ENCODE data around the gene PKP4.

PKP4 gene

GRCh38 chr2:158499383-158499782 lies 42.6 kb downstream of the PKP4 start:
- DNase-seq (ENCODE audit: low spot score): no peak

GRCh38 chr2:158500333-158500732 lies 43.6 kb downstream of the PKP4 start:
- DNase-seq (ENCODE audit: low spot score): no peak

GRCh38 chr2:158501301-158501700 lies 44.5 kb downstream of the PKP4 start:
- no peak for DNase-seq (ENCODE audit: low spot score)

- DNase-seq (ENCODE audit: low spot score): no peak
These were observed 46.2 kb downstream of the PKP4 start for GRCh38 chr2:158502974-158503373.

GRCh38 chr2:158504088-158504487 lies 47.3 kb downstream of the PKP4 start:
- no peak for DNase-seq (ENCODE audit: low spot score)

GRCh38 chr2:158505448-158505934 lies 48.7 kb downstream of the PKP4 start:
- DNase-seq (ENCODE audit: low spot score): no peak

- DNase-seq (ENCODE audit: low spot score): no peak
These were observed 50.4 kb downstream of the PKP4 start for GRCh38 chr2:158507141-158507540.

GRCh38 chr2:158507679-158508078 lies 50.9 kb downstream of the PKP4 start:
- no peak for DNase-seq (ENCODE audit: low spot score)

- DNase-seq (ENCODE audit: low spot score): no peak
These were observed 53.4 kb downstream of the PKP4 start for GRCh38 chr2:158509928-158510797.

- DNase-seq (ENCODE audit: low spot score): no peak
These were observed 54.1 kb downstream of the PKP4 start for GRCh38 chr2:158510887-158511286.

GRCh38 chr2:158511706-158512105 lies 55.0 kb downstream of the PKP4 start:
- no peak for DNase-seq (ENCODE audit: low spot score)

- no peak for DNase-seq (ENCODE audit: low spot score)
These were observed 55.6 kb downstream of the PKP4 start for GRCh38 chr2:158512323-158512722.

GRCh38 chr2:158513841-158514240 lies 57.1 kb downstream of the PKP4 start:
- no peak for DNase-seq (ENCODE audit: low spot score)

- no peak for DNase-seq (ENCODE audit: low spot score)
These were observed 61.3 kb downstream of the PKP4 start for GRCh38 chr2:158518084-158518483.

- no peak for DNase-seq (ENCODE audit: low spot score)
These were observed 62.7 kb downstream of the PKP4 start for GRCh38 chr2:158519481-158519880.

GRCh38 chr2:158529379-158530259 lies 72.9 kb downstream of the PKP4 start:
- DNase-seq (ENCODE audit: low spot score): no peak

- no peak for DNase-seq (ENCODE audit: low spot score)
These were observed 74.1 kb downstream of the PKP4 start for GRCh38 chr2:158530829-158531228.

GRCh38 chr2:158533009-158533408 lies 76.3 kb downstream of the PKP4 start:
- DNase-seq (ENCODE audit: low spot score): no peak

- no peak for DNase-seq (ENCODE audit: low spot score)
These were observed 82.6 kb downstream of the PKP4 start for GRCh38 chr2:158539176-158540005.

GRCh38 chr2:158542577-158542976 lies 85.8 kb downstream of the PKP4 start:
- no peak for DNase-seq (ENCODE audit: low spot score)

GRCh38 chr2:158543957-158544356 lies 87.2 kb downstream of the PKP4 start:
- no peak for DNase-seq (ENCODE audit: low spot score)

GRCh38 chr2:158544998-158545397 lies 88.2 kb downstream of the PKP4 start:
- DNase-seq (ENCODE audit: low spot score): no peak
